SK-N-MC (cell line): ENCODE measurements around the gene CYSTM1.

Source experiments
- EZH2 ChIP-seq: fragments of 200-600 bp; sonication (generic); IDR thresholded peaks from one replicate; pipeline ENCODE4 v1.6.1; 2017; ENCODE audit warnings: antibody characterized with exemption
- POLR2AphosphoS5 ChIP-seq: IDR thresholded peaks from 2 replicates; pipeline ENCODE4 v1.6.1; 2012; ENCODE audit warnings: mild to moderate bottlenecking, low read depth, low read length, borderline replicate concordance

- TF ChIP-seq EZH2: no peak
- TF ChIP-seq POLR2AphosphoS5: no peak
These were observed 74.5 kb downstream of the CYSTM1 start for GRCh38 chr5:140249536-140249935.
